OCI-LY1 (cell line): Measurements from ENCODE around the gene GPR15.
"Not testable (repeated sequence)": the region's sequence is repeated elsewhere in the genome, so short reads cannot be mapped to it uniquely, and the experiment has no call there.

Source experiments
- H2AFZ ChIP-seq: fragments of 200-600 bp; sonication (generic), shearing (Covaris generic); 2 replicates; pipeline ENCODE4 v1.6.0; 2014; ENCODE audit warnings: antibody characterized with exemption, mild to moderate bottlenecking, low read length
- H3F3A ChIP-seq: fragments of 200-600 bp; sonication (generic), shearing (Covaris generic); 2 replicates; pipeline ENCODE4 v1.6.0; 2014; ENCODE audit warnings: mild to moderate bottlenecking, antibody characterized with exemption, low read length, moderate library complexity; ENCODE audit not compliant: insufficient read depth
- H3K27ac ChIP-seq: fragments of 200-600 bp; sonication (generic); 2 replicates; pipeline ENCODE4 v1.5.1; 2014; ENCODE audit warnings: low read length, mixed run types, mild to moderate bottlenecking, low read depth; ENCODE audit not compliant: poor library complexity, severe bottlenecking
- H3K27me3 ChIP-seq: fragments of 200-600 bp; sonication (generic); 2 replicates; pipeline ENCODE4 v1.6.0; 2014; ENCODE audit warnings: antibody characterized with exemption, mild to moderate bottlenecking, low read length, moderate library complexity; ENCODE audit not compliant: insufficient read depth
- H3K36me3 ChIP-seq: fragments of 200-600 bp; sonication (generic); 2 replicates; pipeline ENCODE4 v1.6.1; 2014; ENCODE audit warnings: mild to moderate bottlenecking, antibody characterized with exemption, low read length, moderate library complexity, mixed read lengths; ENCODE audit not compliant: insufficient read depth
- H3K4me1 ChIP-seq: fragments of 200-600 bp; sonication (generic); 2 replicates; pipeline ENCODE4 v1.5.1; 2014; ENCODE audit warnings: mild to moderate bottlenecking, low read length, moderate library complexity; ENCODE audit not compliant: insufficient read depth, severe bottlenecking
- H3K4me2 ChIP-seq: fragments of 200-600 bp; sonication (generic), shearing (Covaris generic); 2 replicates; pipeline ENCODE4 v1.6.1; 2014; ENCODE audit warnings: low read length
- H3K4me3 ChIP-seq: fragments of 200-600 bp; sonication (generic); 2 replicates; pipeline ENCODE4 v1.5.1; 2014; ENCODE audit warnings: low read length, low read depth, mild to moderate bottlenecking, mixed read lengths; ENCODE audit not compliant: poor library complexity, severe bottlenecking
- H3K79me2 ChIP-seq: fragments of 200-600 bp; shearing (Covaris generic); 2 replicates; pipeline ENCODE4 v1.6.1; 2016; ENCODE audit warnings: mixed run types, low read length, mixed read lengths; ENCODE audit not compliant: insufficient read depth
- H3K9ac ChIP-seq: fragments of 200-600 bp; sonication (generic), shearing (Covaris generic); 2 replicates; pipeline ENCODE4 v1.6.1; 2014; ENCODE audit warnings: mild to moderate bottlenecking, low read length, mixed read lengths
- H3K9me2 ChIP-seq: fragments of 200-600 bp; sonication (generic), shearing (Covaris generic); 2 replicates; pipeline ENCODE4 v1.6.1; 2014; ENCODE audit warnings: low read depth, mild to moderate bottlenecking, low read length, mixed read lengths
- H3K9me3 ChIP-seq: fragments of 200-600 bp; shearing (Covaris generic); 2 replicates; pipeline ENCODE4 v1.6.1; 2014; ENCODE audit warnings: low read length, mixed read lengths
- H4K20me1 ChIP-seq: fragments of 200-600 bp; sonication (generic), shearing (Covaris generic); 2 replicates; pipeline ENCODE4 v1.6.0; 2016; ENCODE audit warnings: mild to moderate bottlenecking, low read length; ENCODE audit not compliant: insufficient read depth
- CTCF ChIP-seq: fragments of 200-600 bp; sonication (generic), shearing (Covaris generic); IDR thresholded peaks from 2 replicates; pipeline ENCODE4 v1.5.1; 2017; ENCODE audit warnings: mild to moderate bottlenecking, antibody characterized with exemption, low read length, moderate library complexity, mixed read lengths
- EZH2 ChIP-seq: fragments of 200-600 bp; sonication (generic), shearing (Covaris generic); IDR thresholded peaks from 2 replicates; pipeline ENCODE4 v1.8.0; 2017; ENCODE audit warnings: borderline replicate concordance, mixed run types, mild to moderate bottlenecking, antibody characterized with exemption, low read length, moderate library complexity, mixed read lengths

The GPR15 gene

GRCh38 chr3:98558100-98558827 is 26.5 kb downstream of the GPR15 start:
- no peaks in the 10 kb centered on the region for H3K27me3 ChIP-seq
- no peak overlapping the region for H3K9ac ChIP-seq
- H3K4me2 ChIP-seq: no peak overlapping the region
- no peaks in the 10 kb centered on the region for H4K20me1 ChIP-seq
- peaks cover 50% of the 10 kb centered on the region for H3K4me1 ChIP-seq
- no peak overlapping the region for H3K27ac ChIP-seq
- TF ChIP-seq CTCF: no peak
- no peak for TF ChIP-seq EZH2
- H3K4me3 ChIP-seq: no peak overlapping the region
- no peaks in the 10 kb centered on the region; the same call in 1 of the 2 replicates for H3F3A ChIP-seq
- H3K36me3 ChIP-seq: no peaks in the 10 kb centered on the region
- H3K9me2 ChIP-seq: no peaks in the 10 kb centered on the region
- no peaks in the 10 kb centered on the region for H3K9me3 ChIP-seq
- H2AFZ ChIP-seq: no peak overlapping the region
- H3K79me2 ChIP-seq: no peaks in the 10 kb centered on the region

GRCh38 chr3:98559769-98560168 is 28.0 kb downstream of the GPR15 start:
- H3K4me2 ChIP-seq, H3K27ac ChIP-seq, H3K4me3 ChIP-seq, H3K9ac ChIP-seq, H3K27me3 ChIP-seq, H3K9me2 ChIP-seq, H3K9me3 ChIP-seq, H4K20me1 ChIP-seq, H3K36me3 ChIP-seq, H2AFZ ChIP-seq, H3F3A ChIP-seq, H3K79me2 ChIP-seq: not testable (repeated sequence)
- H3K4me1 ChIP-seq: peaks cover 64% of the 10 kb centered on the region

GRCh38 chr3:98560911-98561310 is 29.1 kb downstream of the GPR15 start:
- Histone ChIP-seq H3K27me3 (no peaks in the 10 kb centered on the region), H3K9ac (no peak overlapping the region)
- no peak for TF ChIP-seq CTCF
- no peak for TF ChIP-seq EZH2

More at GRCh38 chr3:98560911-98561310, 29.1 kb downstream of the GPR15 start:
- H3K4me2 ChIP-seq: no peak overlapping the region
- H3K79me2 ChIP-seq: no peaks in the 10 kb centered on the region
- no peaks in the 10 kb centered on the region for H3K36me3 ChIP-seq
- H3K9me3 ChIP-seq: no peaks in the 10 kb centered on the region
- H3K4me3 ChIP-seq: no peak overlapping the region
- H3K4me1 ChIP-seq: peaks cover 64% of the 10 kb centered on the region
- no peaks in the 10 kb centered on the region; the same call in 1 of the 2 replicates for H3F3A ChIP-seq
- H4K20me1 ChIP-seq: no peaks in the 10 kb centered on the region
- H2AFZ ChIP-seq: no peak overlapping the region
- no peaks in the 10 kb centered on the region for H3K9me2 ChIP-seq
- H3K27ac ChIP-seq: peak overlapping the region; percentile 35
